NT2/D1 (cell line): Measurements from ENCODE around the gene TMEM39A.

Source experiments
- YY1 ChIP-seq: IDR thresholded peaks from 2 replicates; pipeline ENCODE4 v1.6.1; 2011; ENCODE audit not compliant: insufficient read length, insufficient read depth
- ZNF274 ChIP-seq: IDR thresholded peaks from 2 replicates; pipeline ENCODE4 v1.6.1; 2011; ENCODE audit warnings: mild to moderate bottlenecking, low read depth, low read length

GRCh38 chr3:119453822-119454221 lies 9.6 kb downstream of the TMEM39A start:
- TF ChIP-seq YY1: no peak
- no peak for TF ChIP-seq ZNF274
